ENCODE results near the gene SYNJ1. TPM values are rescaled to one million over a fixed set of nuclear protein-coding genes. Genes with fewer than 3 reads are reported as not detected.

Gene SYNJ1
- total and polyA plus RNA-seq, 4 donors = 7.4 to 17.5 (median 11.8) TPM

DNA sequence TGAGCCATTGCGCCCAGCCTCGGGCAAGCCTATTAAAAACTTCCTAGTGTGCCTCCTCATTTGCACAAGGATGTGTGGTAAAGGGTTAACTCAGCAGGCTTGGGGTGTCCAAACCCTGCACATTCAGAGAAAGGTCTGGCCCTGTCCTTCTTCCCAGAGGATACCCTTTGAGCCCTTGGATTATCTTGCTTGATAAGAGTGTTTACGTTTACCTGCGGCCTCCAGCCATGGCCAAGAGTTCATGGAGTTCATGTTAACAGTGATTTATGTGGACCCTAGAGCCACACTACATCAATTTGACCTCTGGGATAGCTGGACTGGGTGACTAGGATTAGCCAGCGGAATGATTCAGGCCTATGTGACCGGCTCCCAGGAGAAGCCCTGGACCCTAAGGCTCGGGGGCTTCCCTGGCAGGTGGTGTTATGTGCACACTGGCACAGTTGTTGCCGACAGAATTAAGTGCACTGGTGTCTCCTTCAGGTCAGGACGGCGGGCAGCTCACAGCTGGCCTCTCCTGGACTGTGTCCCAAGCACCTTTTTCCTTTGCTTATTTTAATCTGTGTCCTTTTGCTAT lies 134.8 kb downstream of the SYNJ1 start:
- peaks cover 0 to 4% (median 2%) of the 10 kb centered on the region in 4 donors for H3K36me3 ChIP-seq (ENCODE audit: control insufficient read depth in 4 of 4, insufficient read depth in 4 of 4, low read length in 4 of 4)
- 54 to 77% methylated on average over 10 of the region's 10 CpGs for WGBS, 2 donors
- H3K4me1 ChIP-seq (ENCODE audit: control insufficient read depth in 5 of 5, insufficient read depth in 5 of 5, low read length in 5 of 5) = no peaks in the 10 kb centered on the region
- no peaks in the 10 kb centered on the region for H3K9me3 ChIP-seq (ENCODE audit: control insufficient read depth in 4 of 4, insufficient read depth in 3 of 4, low read length in 3 of 4)
- no peak overlapping the region for H3K4me3 ChIP-seq
- no peak overlapping the region for H3K9ac ChIP-seq (ENCODE audit: insufficient read depth in 1 of 2, low read length in 2 of 2)
- H3K27ac ChIP-seq (ENCODE audit: low read depth in 1 of 2, low read length in 1 of 2) = no peak overlapping the region
- DNase-seq (no peak), ATAC-seq (ENCODE audit: insufficient read depth, low FRiP score) (no peak)
- no peaks in the 10 kb centered on the region for H3K27me3 ChIP-seq (ENCODE audit: control insufficient read depth in 3 of 3, insufficient read depth in 3 of 3, low read length in 2 of 3)
- TF ChIP-seq, protein P1, sequence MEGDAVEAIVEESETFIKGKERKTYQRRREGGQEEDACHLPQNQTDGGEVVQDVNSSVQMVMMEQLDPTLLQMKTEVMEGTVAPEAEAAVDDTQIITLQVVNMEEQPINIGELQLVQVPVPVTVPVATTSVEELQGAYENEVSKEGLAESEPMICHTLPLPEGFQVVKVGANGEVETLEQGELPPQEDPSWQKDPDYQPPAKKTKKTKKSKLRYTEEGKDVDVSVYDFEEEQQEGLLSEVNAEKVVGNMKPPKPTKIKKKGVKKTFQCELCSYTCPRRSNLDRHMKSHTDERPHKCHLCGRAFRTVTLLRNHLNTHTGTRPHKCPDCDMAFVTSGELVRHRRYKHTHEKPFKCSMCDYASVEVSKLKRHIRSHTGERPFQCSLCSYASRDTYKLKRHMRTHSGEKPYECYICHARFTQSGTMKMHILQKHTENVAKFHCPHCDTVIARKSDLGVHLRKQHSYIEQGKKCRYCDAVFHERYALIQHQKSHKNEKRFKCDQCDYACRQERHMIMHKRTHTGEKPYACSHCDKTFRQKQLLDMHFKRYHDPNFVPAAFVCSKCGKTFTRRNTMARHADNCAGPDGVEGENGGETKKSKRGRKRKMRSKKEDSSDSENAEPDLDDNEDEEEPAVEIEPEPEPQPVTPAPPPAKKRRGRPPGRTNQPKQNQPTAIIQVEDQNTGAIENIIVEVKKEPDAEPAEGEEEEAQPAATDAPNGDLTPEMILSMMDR (IDR thresholded peaks at IDR 0.05; ENCODE audit: control extremely low read depth, extremely low read depth) = no peak

DNA sequence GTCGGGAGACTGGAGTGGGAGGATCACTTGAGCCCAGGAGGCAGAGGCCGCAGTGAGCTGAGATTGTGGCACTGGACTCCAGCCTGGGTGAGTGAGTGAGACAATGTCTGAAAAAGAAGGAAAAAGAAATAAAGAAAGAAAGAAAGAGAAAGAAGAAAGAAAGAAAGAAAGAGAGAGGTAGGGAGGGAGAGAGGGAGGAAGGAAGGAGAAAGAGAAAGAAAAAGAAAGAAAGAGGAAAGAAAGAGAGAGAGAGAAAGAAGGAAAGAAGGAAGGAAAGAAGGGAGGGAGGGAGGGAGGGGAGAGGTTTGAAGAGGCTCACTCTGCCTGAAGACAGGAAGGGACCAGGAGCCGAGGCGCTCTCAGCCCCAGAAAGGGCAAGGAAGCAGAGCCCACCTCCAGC lies 137.7 kb downstream of the SYNJ1 start:
- Histone ChIP-seq H3K9ac (ENCODE audit: insufficient read depth in 1 of 2, low read length in 2 of 2) (no peak overlapping the region), H3K27ac (ENCODE audit: low read depth in 1 of 2, low read length in 1 of 2) (no peak overlapping the region), H3K4me1 (ENCODE audit: control insufficient read depth in 5 of 5, insufficient read depth in 5 of 5, low read length in 5 of 5) (no peaks in the 10 kb centered on the region), H3K9me3 (ENCODE audit: control insufficient read depth in 4 of 4, insufficient read depth in 3 of 4, low read length in 3 of 4) (no peaks in the 10 kb centered on the region), H3K4me3 (no peak overlapping the region), H3K27me3 (ENCODE audit: control insufficient read depth in 3 of 3, insufficient read depth in 3 of 3, low read length in 2 of 3) (peaks cover 0 to 5% (median 0%) of the 10 kb centered on the region in 3 donors), H3K36me3 (ENCODE audit: control insufficient read depth in 4 of 4, insufficient read depth in 4 of 4, low read length in 4 of 4) (no peaks in the 10 kb centered on the region)
- ATAC-seq (ENCODE audit: insufficient read depth, low FRiP score) = no peak
- DNase-seq = no peak
- 77 to 85% methylated on average over 4 of the region's 4 CpGs for WGBS, 2 donors
- TF ChIP-seq, protein P1 (IDR thresholded peaks at IDR 0.05; ENCODE audit: control extremely low read depth, extremely low read depth) = no peak

DNA sequence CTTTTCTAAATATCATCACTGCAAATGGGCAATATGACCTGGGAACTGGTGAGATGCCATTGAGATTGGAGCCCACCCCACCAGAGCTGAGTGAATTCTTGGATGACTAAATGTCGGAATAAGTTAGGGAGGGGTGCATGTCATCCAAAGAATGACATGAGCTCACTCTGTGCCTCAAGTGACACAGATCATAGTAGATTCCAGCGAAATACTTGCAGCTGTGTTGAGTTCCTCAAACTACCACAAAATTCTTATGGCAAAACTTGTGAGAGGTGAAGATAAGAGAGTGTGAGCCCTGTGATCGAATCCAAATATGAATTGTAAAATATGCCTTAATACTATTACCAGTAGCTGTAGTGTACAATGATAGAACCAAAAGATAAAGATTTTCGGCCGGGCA lies 140.2 kb downstream of the SYNJ1 start:
- TF ChIP-seq, protein P1 (IDR thresholded peaks at IDR 0.05; ENCODE audit: control extremely low read depth, extremely low read depth) = no peak
- no peak for DNase-seq
- Histone ChIP-seq H3K36me3 (ENCODE audit: control insufficient read depth in 4 of 4, insufficient read depth in 4 of 4, low read length in 4 of 4) (no peaks in the 10 kb centered on the region), H3K27me3 (ENCODE audit: control insufficient read depth in 3 of 3, insufficient read depth in 3 of 3, low read length in 2 of 3) (peaks cover 0 to 5% (median 0%) of the 10 kb centered on the region in 3 donors), H3K4me3 (no peak overlapping the region), H3K27ac (ENCODE audit: low read depth in 1 of 2, low read length in 1 of 2) (no peak overlapping the region), H3K9ac (ENCODE audit: insufficient read depth in 1 of 2, low read length in 2 of 2) (no peak overlapping the region), H3K4me1 (ENCODE audit: control insufficient read depth in 5 of 5, insufficient read depth in 5 of 5, low read length in 5 of 5) (no peaks in the 10 kb centered on the region), H3K9me3 (ENCODE audit: control insufficient read depth in 4 of 4, insufficient read depth in 3 of 4, low read length in 3 of 4) (no peaks in the 10 kb centered on the region)
- no peak for ATAC-seq (ENCODE audit: insufficient read depth, low FRiP score)
- WGBS, 2 donors = 95 to 96% methylated on average over 5 of the region's 5 CpGs

DNA sequence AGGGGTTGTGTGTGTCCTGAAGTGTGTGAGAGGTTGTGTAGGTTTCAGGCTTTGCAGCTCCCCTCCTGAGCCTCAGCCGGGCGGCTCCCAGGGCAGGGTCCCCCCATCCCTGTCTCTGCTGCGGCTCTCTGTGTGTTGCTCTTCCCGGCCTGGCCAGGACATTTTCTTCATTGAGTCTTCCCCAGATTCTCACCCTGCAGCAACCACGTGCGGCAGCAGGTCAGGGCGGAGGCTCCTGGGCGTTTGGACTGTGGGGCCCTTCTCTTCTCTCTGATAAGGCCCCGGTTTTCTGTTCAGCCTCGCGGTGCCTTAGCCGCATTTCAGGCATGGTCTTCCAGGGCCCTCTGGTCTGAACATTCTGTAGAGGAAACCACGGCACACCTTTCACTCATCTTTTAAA lies 140.7 kb downstream of the SYNJ1 start:
- TF ChIP-seq, protein P1 (IDR thresholded peaks at IDR 0.05; ENCODE audit: control extremely low read depth, extremely low read depth) = no peak
- DNase-seq = no peak
- WGBS, 2 donors = 73 to 97% methylated on average over 13 of the region's 13 CpGs
- no peak overlapping the region for H3K4me3 ChIP-seq
- H3K36me3 ChIP-seq (ENCODE audit: control insufficient read depth in 4 of 4, insufficient read depth in 4 of 4, low read length in 4 of 4) = no peaks in the 10 kb centered on the region
- H3K9me3 ChIP-seq (ENCODE audit: control insufficient read depth in 4 of 4, insufficient read depth in 3 of 4, low read length in 3 of 4) = no peaks in the 10 kb centered on the region
- no peak overlapping the region for H3K27ac ChIP-seq (ENCODE audit: low read depth in 1 of 2, low read length in 1 of 2)
- H3K27me3 ChIP-seq (ENCODE audit: control insufficient read depth in 3 of 3, insufficient read depth in 3 of 3, low read length in 2 of 3) = peaks cover 0 to 5% (median 0%) of the 10 kb centered on the region in 3 donors
- H3K4me1 ChIP-seq (ENCODE audit: control insufficient read depth in 5 of 5, insufficient read depth in 5 of 5, low read length in 5 of 5) = no peaks in the 10 kb centered on the region
- no peak overlapping the region for H3K9ac ChIP-seq (ENCODE audit: insufficient read depth in 1 of 2, low read length in 2 of 2)
- ATAC-seq (ENCODE audit: insufficient read depth, low FRiP score) = no peak

All from lung (tissue), 12 donors.